ENCODE results near the gene PRKAR1B.
"Not testable (repeated sequence)": the region's sequence is repeated elsewhere in the genome, so short reads cannot be mapped to it uniquely, and the experiment has no call there.

PRKAR1B gene

GRCh38 chr7:621572-622285 is 105.4 kb downstream of the PRKAR1B start:
- DNase-seq (ENCODE audit: low read depth in 2 of 2): no peak

GRCh38 chr7:620885-621284 is 106.2 kb downstream of the PRKAR1B start:
- no peak for DNase-seq (ENCODE audit: low read depth in 2 of 2)

- no peak for DNase-seq (ENCODE audit: low read depth in 2 of 2)
Observed at GRCh38 chr7:620056-620455, 107.0 kb downstream of the PRKAR1B start.

- DNase-seq (ENCODE audit: low read depth in 2 of 2): no peak
Observed at GRCh38 chr7:619368-619840, 107.7 kb downstream of the PRKAR1B start.

GRCh38 chr7:618539-619367 is 108.3 kb downstream of the PRKAR1B start:
- peak in 1 of 2 donors; percentile 54 for DNase-seq (ENCODE audit: low read depth in 2 of 2)

- DNase-seq (ENCODE audit: low read depth in 2 of 2): no peak
Observed at GRCh38 chr7:617614-618538, 109.2 kb downstream of the PRKAR1B start.

DNA sequence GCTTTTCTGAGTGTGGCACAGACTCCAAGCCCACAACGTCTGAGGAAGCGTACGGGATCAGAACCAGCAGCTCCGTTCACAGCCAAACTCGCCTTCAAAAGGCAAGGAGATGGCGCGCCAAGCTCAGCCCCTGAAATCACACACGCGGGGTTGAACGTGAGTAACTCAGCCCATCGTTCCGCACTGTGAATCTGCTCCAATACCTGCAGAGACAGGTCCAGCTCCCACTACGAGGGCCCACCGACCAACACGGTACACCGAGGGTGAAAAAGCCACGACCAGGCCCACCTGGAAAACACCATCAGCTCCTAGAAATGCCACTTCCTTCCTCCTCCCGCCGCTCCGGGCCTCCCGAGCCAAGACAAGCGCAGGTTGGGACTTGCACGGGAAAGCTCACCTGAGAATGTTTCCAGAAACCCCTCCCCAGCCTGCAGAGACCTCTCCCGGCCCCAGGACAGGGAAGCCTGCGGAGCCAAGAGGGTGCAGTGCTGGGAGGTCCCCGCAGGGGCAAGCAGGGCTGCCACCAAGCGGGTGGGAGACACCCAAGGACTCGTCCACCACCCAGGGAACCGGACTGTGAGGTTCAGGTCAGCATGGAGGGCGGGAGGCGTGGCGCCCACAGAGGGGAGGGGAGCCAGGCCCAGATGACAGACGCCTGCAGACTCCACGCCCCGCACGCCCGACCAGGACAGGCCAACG is 113.5 kb downstream of the PRKAR1B start:
- DNase-seq (ENCODE audit: low read depth in 2 of 2): no peak

GRCh38 chr7:611837-612236 is 115.2 kb downstream of the PRKAR1B start:
- not testable (repeated sequence) for DNase-seq (ENCODE audit: low read depth in 2 of 2)

DNA sequence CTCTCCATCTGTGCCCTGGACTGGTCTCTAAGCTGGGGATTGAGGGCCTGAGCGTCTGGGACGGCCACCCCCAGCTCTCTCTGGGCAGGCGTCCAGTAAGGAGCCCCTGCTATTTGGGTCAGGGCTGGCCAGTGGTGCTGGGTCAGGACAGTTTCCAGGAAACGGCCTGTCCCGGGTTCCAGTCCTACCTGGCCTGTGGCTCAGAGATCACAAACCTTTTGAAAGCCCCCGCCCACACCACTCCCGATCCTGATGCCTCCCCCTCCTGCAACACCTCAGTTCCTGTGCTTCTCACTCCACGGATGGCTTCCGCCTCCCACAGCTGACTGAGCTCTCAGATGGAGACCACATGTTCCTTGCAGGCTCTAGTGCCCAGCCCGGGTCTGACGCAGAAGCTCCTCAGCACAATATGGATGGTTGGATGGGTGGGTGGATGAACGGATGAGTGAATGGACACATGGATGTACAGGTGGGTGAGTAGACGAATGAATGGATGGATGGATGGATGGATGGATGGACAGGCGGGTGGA is 115.7 kb downstream of the PRKAR1B start:
- DNase-seq (ENCODE audit: low read depth in 2 of 2): no peak

GRCh38 chr7:610531-611280 is 116.4 kb downstream of the PRKAR1B start:
- DNase-seq (ENCODE audit: low read depth in 2 of 2): no peak

DNA sequence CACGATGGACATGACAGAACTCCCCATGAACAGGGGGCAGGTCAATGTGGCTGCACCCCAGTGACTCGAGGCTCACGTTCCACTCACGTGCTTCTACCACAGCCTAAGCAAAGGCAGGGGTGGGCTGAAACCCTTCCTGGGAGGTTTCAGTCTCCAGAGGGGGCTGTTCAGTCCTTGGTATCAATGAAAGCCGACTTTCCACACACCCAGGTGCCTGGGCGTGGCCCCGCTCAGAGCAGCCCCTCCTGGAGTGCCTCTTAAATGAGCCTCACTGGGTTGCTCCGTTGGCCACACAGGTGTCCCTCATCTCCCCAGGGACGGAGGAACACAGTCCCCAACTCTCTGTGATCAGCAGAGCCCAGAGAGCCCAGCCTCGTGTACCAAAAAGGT is 116.9 kb downstream of the PRKAR1B start:
- DNase-seq (ENCODE audit: low read depth in 2 of 2): no peak

DNA sequence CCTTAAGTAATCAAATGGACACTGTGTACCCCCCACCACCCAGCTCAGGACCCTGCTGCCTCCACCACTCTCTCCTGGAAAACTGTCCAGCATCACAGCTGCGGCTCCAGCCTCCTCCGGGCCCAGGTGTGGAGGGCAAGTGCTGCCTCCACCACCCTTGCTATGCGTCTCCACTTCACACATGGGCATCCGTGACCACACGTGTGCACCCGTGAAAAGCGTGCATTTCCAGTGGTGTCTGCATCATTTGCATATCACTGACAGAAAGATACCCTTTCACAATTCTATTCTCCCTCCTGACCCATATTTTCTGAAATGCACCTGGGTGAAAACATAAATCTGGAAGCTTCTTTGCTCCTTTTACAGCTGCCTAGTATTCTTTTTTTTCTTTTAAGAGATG is 117.7 kb downstream of the PRKAR1B start:
- no peak for DNase-seq (ENCODE audit: low read depth in 2 of 2)

GRCh38 chr7:608954-609353 is 118.1 kb downstream of the PRKAR1B start:
- no peak for DNase-seq (ENCODE audit: low read depth in 2 of 2)

DNA sequence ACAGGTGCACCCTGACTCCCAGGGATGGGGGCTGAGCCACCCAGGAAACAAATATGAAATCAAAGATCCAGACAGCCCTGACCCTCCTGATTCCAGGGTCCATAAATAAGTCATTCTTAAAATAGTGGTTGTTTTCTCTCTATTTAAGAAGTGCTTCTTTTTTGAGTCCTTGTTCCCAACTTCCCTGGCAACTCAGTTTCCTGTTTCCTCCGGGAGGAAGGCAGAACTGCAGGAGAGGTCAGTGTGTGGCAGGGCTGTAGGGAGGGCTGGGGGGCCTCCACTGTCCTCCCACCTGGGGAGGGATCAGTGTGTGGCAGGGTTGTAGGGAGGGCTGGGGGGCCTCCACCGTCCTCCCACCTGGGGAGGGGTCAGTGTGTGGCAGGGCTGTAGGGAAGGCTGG is 118.7 kb downstream of the PRKAR1B start:
- DNase-seq (ENCODE audit: low read depth in 2 of 2): no peak

DNA sequence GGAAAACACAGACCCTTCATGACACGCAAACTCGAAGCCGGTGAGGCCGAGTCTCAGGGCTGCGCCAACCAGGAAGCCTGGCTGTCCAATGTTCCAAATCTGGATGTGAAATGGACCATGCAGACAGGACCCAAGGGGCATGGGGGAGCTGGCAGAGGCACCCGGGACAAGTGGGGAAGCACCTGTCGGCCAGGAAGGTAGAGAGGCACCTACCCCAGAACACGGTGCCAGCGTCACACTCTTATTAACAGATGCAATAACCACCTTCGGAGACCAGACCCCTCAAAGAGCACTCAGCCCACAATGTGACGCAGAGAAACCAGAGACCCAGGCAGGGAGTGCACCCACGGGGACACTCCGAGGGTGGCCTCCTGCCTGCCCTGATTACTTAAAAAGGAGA is 119.1 kb downstream of the PRKAR1B start:
- DNase-seq (ENCODE audit: low read depth in 2 of 2): peak in 1 of 2 donors; percentile 49

GRCh38 chr7:605661-606450 is 121.2 kb downstream of the PRKAR1B start:
- no peak for DNase-seq (ENCODE audit: low read depth in 2 of 2)

DNA sequence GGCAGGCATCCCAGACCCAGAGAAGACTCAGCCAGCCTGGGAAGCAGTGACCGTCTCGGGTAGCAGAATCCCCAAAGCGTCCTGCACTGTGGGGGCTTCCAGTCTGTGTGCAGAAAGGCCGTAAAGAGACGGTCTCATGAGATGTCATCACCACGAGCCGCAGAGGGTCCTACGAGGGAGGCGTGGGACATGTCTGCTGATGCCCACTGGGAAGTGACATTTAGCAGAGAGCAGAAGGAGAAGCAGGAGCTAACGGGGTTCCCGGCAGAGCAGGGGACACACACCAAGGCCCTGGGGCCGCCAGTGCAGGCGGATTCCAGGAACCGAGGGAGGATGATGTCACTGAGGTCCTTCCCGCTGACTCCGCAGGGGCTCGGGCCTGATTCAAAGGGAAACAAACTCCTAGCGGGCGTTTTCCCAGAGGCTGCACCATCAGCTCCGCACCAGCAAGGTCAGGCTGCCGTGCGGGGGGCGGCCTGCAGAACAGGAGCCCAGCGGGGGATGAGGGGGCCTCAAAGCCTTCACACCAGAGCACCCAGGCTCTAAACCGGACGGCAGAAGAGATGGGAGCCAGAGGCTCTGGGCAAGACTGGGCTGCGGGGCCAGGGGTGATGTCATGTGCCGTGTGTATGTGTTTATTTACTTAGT is 122.1 kb downstream of the PRKAR1B start:
- DNase-seq (ENCODE audit: low read depth in 2 of 2): no peak

DNA sequence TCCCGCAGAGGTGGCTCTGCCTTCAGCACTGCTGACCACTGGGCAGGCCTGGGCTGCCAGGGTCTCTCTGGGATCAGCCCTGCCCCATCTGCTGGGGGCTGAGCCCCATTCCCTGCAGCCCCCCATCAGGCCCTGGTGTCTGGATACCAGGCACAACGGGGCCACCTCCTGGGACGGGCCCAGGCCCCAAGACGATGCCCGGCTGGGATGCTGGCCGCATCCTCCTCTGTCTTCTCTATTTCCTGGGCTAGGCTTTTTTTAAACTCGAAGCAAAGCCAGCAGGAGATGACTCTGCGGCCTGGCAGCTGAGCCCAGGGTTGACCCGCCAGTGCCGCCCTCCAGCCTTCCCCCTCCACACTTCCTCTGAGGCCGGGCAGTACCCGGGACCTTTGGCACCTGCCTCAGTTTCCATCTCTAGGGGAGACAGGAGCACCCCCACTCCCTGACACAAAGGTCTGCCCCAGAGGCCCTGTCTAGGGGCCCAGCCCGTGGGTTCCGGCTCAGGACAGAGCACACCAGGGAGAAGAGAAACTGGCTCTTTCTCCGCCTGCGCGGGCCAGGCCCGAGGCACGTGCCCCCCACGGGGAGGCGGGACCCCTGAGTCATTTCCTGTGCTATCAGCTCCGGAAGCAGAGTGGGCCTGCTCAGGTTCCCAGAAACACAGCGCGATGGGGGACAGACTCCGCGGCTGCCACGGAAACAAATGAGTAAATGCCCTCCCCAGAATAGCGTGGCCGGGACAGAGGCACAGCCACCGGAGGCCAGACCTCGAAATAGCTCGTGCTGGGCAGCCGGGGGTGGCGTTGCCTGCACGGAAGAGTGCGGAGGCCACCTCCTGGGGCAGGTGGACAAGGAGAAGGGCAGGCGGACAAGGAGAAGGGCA is 122.8 kb downstream of the PRKAR1B start:
- peak; percentile 91 to 95 for DNase-seq (ENCODE audit: low read depth in 2 of 2)
